MM.1S (cell line): ENCODE measurements around the gene GCN1.

Source experiments
- EZH2 ChIP-seq: fragments of 300-600 bp; sonication (generic); optimal IDR thresholded peaks from 2 replicates; pipeline ENCODE3; 2017; ENCODE audit warnings: low read depth, mild to moderate bottlenecking, antibody characterized with exemption, low read length, mixed read lengths
- TF ChIP-seq, protein P1 (sequence below): fragments of 300-600 bp; sonication (generic); IDR thresholded peaks from 2 replicates; pipeline ENCODE4 v1.5.1; 2016; ENCODE audit warnings: antibody characterized with exemption, low read length, mixed read lengths

DNA sequence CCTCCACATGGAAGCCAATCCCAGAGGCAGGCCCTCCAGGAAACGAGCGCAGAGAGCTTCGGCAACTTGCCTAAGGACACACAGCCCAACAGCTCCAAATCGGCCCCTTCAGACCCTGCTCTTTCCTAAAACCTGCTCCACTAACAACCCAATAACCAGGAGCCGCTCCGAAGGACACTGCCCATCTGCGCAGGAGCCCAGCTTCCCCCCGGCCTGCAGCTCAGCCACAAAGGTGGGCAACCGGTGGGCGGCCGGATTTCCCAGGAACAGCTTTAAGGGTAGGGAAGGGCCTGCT lies 91.5 kb downstream of the GCN1 start:
- TF ChIP-seq EZH2, result no peak
- TF ChIP-seq, protein P1, sequence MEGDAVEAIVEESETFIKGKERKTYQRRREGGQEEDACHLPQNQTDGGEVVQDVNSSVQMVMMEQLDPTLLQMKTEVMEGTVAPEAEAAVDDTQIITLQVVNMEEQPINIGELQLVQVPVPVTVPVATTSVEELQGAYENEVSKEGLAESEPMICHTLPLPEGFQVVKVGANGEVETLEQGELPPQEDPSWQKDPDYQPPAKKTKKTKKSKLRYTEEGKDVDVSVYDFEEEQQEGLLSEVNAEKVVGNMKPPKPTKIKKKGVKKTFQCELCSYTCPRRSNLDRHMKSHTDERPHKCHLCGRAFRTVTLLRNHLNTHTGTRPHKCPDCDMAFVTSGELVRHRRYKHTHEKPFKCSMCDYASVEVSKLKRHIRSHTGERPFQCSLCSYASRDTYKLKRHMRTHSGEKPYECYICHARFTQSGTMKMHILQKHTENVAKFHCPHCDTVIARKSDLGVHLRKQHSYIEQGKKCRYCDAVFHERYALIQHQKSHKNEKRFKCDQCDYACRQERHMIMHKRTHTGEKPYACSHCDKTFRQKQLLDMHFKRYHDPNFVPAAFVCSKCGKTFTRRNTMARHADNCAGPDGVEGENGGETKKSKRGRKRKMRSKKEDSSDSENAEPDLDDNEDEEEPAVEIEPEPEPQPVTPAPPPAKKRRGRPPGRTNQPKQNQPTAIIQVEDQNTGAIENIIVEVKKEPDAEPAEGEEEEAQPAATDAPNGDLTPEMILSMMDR, result no peak
